Ovary (tissue), 9 donors: ENCODE results near the gene TRIO. TPM values are rescaled to one million over a fixed set of nuclear protein-coding genes. Genes with fewer than 3 reads are reported as not detected.
A peak's percentile ranks its signal among the peaks of the same experiment; 100 is the strongest.

Experiments used
- DNase-seq, 5 donors: peaks; one replicate each; pipeline ENCODE4 v3.0.0-alpha.2; 2019 to 2020
- H3K27ac ChIP-seq, 2 donors: fragments of 200-600 bp; one replicate each; pipeline versions ENCODE4 v1.5.1 to v1.8.0; 2019 to 2022
- H3K27me3 ChIP-seq: fragments of 200-600 bp; one replicate; pipeline ENCODE4 v1.8.0; 2022
- H3K36me3 ChIP-seq: fragments of 200-600 bp; sonication (generic); one replicate; pipeline ENCODE4 v1.5.1; 2019
- H3K4me1 ChIP-seq: one replicate; pipeline ENCODE4 v1.8.1; 2013; ENCODE audit warnings: mild to moderate bottlenecking, moderate library complexity; ENCODE audit not compliant: insufficient read depth
- H3K4me3 ChIP-seq: fragments of 200-600 bp; sonication (generic); one replicate; pipeline ENCODE4 v1.5.1; 2017
- H3K9me3 ChIP-seq, 2 donors: fragments of 200-600 bp in 1 of 2; sonication (generic) in 1 of 2; one replicate each; pipeline versions ENCODE4 v1.5.1 to v1.8.1; 2013 to 2019; ENCODE audit warnings: mild to moderate bottlenecking in 1 of 2, moderate library complexity in 1 of 2
- EP300 ChIP-seq: sonication (generic); formaldehyde crosslinking; IDR thresholded peaks from one replicate; pipeline ENCODE4 v1.6.1; 2017; ENCODE audit warnings: antibody characterized with exemption
- POLR2A ChIP-seq: fragments of 450-650 bp; IDR thresholded peaks from one replicate; pipeline ENCODE4 v1.6.1; 2017; ENCODE audit warnings: antibody characterized with exemption, mild to moderate bottlenecking, moderate library complexity
- WGBS, 3 donors: extraction: QIAGEN DNeasy Blood & Tissue Kit in 1 of 3; methylation state at CpG; one replicate each; pipeline versions ENCODE4 v1.1.5 to v1.1.7; 2013 to 2017; 5-methylcytosine and 5-hydroxymethylcytosine counted together
- intact Hi-C, 4 donors: fragments of 100-400 bp; cut with DNase I; formaldehyde crosslinking; loops; one replicate each; pipeline versions ENCODE4 v1.11.0 to v1.15.1; 2022 to 2023
- polyA plus RNA-seq, 2 donors: library from polyadenylated mRNA; stranded (reverse); fragments of 200-250 nt in 1 of 2; fragments of 350-450 nt in 1 of 2; fragmentation: Illumina TruSeq in 1 of 2; extraction: RNeasy Lipid Tissue Mini Kit (QIAGEN cat#74804) in 1 of 2; gene quantifications; one replicate each; pipeline ENCODE4 v1.2.3, GENCODE V29; 2013 to 2014
- total RNA-seq, 7 donors: library from RNA; depleted of rRNA in 2 of 7; stranded (reverse); fragments of >200 nt in 2 of 7; fragmentation: NEBNext Ultra II Directional in 3 of 7; extraction: Animal tissue kit (Norgen Biotek cat#: 25700) in 3 of 7; gene quantifications; one replicate each; pipeline versions ENCODE4 v1.1.0 to v1.2.4, GENCODE V29; 2016 to 2023
- TF ChIP-seq, protein P1 (sequence below), 3 donors: fragments of 450-650 bp in 2 of 3; fragments of 200-600 bp in 1 of 3; IDR thresholded peaks; one replicate each; pipeline versions ENCODE4 v1.5.1 to v1.8.0; 2016 to 2022; ENCODE audit warnings: antibody characterized with exemption in 3 of 3, mild to moderate bottlenecking in 1 of 3
- donor health status: DM: no; HTN: no; CAD: no; lungs with moderate emphysema.
- donor health status: DM: no; HTN: no; CAD: no.
- donor health status: Bipolar disorder and iron deficiency.
- donor health status: DM: yes; HTN: yes; CAD: no.
- donor health status: DM: no; HTN: no; CAD: no.
- donor health status: DM: yes; HTN: yes; CAD: no.

TRIO gene
- total and polyA plus RNA-seq, 9 donors = 58.4 to 268 (median 125) TPM

DNA sequence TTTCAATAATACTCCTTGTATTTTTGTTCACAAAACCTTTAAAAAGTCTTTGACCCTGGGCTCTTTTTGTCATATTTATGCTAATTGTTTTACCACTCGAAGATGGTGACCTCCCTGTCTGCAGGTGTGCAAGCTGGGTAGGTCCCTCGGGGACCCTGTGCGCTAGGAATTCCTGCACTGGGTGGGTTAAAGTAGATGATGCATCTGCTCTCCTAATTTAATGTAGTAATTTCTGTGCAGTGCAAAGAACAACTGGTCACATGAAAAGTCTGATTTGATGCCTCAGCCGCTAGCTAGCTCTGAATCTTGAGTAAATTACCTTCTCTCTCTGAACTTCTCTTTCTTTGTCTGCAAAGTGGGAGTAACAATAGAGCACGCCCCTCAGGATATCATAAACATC lies 299.4 kb downstream of the TRIO start:
- no peak for DNase-seq
- Histone ChIP-seq H3K4me1 (peaks cover 5% of the 10 kb centered on the region), H3K9me3 (no peaks in the 10 kb centered on the region), H3K27me3 (no peaks in the 10 kb centered on the region), H3K4me3 (peak overlapping the region; percentile 27), H3K36me3 (no peaks in the 10 kb centered on the region), H3K27ac (peak overlapping the region in 1 of 2 donors; percentile 17)
- TF ChIP-seq POLR2A (no peak), EP300 (no peak)
- TF ChIP-seq, protein P1, sequence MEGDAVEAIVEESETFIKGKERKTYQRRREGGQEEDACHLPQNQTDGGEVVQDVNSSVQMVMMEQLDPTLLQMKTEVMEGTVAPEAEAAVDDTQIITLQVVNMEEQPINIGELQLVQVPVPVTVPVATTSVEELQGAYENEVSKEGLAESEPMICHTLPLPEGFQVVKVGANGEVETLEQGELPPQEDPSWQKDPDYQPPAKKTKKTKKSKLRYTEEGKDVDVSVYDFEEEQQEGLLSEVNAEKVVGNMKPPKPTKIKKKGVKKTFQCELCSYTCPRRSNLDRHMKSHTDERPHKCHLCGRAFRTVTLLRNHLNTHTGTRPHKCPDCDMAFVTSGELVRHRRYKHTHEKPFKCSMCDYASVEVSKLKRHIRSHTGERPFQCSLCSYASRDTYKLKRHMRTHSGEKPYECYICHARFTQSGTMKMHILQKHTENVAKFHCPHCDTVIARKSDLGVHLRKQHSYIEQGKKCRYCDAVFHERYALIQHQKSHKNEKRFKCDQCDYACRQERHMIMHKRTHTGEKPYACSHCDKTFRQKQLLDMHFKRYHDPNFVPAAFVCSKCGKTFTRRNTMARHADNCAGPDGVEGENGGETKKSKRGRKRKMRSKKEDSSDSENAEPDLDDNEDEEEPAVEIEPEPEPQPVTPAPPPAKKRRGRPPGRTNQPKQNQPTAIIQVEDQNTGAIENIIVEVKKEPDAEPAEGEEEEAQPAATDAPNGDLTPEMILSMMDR (IDR thresholded peaks at IDR 0.05) = no peak
- intact Hi-C loops = no loop called here
- 39 to 57% (median 46%) methylated on average over 5 of the region's 5 CpGs for WGBS, 3 donors

DNA sequence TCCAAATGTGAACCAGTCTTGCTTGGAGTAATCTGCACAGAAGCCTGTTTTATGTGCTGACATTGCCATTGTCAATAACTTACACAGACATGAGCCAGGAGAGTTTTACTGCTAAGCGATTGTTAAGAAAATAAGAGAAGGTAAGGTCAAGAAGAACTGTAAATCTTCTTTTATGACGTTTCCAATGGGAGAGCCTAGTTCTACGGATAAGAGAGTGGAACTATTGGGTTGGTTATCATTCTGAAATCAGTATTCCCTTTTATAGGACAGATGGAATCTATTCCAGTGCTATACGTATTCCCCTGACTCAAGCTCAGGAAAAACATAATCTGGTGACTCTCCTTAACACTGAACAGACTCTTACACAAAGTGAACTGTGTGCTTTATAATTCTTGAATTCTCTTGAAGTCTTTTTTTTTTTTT lies 300.5 kb downstream of the TRIO start:
- no peaks in the 10 kb centered on the region for H3K27me3 ChIP-seq
- TF ChIP-seq POLR2A = no peak
- TF ChIP-seq, protein P1 (IDR thresholded peaks at IDR 0.05) = no peak
- no peak for TF ChIP-seq EP300
- H3K9me3 ChIP-seq = no peaks in the 10 kb centered on the region
- no peaks in the 10 kb centered on the region for H3K36me3 ChIP-seq
- H3K27ac ChIP-seq = no peak overlapping the region
- intact Hi-C loops = no loop called here
- no peak overlapping the region for H3K4me3 ChIP-seq
- no peak for DNase-seq
- WGBS, 3 donors = 60 to 67% (median 65%) methylated on average over 4 of the region's 4 CpGs
- H3K4me1 ChIP-seq = peaks cover 10% of the 10 kb centered on the region

DNA sequence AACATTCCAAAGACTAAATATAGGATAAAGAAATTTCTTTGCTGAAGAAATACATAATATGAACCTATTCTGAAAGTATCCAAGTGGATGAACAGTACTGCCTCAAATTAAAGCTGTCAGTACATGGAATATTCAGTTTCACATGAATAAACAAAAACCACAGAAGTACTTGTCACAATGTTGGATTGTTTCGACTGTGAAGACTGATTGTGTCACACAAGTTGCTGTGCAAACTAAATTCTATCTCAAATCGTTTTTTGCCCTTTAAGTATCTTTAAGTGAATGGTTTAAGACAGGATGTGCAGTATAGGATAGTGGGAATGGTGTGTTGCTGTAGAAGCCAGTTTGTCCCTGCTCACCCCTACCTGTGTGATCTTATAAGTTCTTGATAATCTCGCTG lies 301.0 kb downstream of the TRIO start:
- TF ChIP-seq EP300 = no peak
- TF ChIP-seq POLR2A = no peak
- 59 to 73% (median 60%) methylated on average over 3 of the region's 3 CpGs for WGBS, 3 donors
- Histone ChIP-seq H3K27me3 (no peaks in the 10 kb centered on the region), H3K9me3 (no peaks in the 10 kb centered on the region), H3K27ac (no peak overlapping the region), H3K36me3 (no peaks in the 10 kb centered on the region), H3K4me1 (peaks cover 13% of the 10 kb centered on the region), H3K4me3 (no peak overlapping the region)
- intact Hi-C loops = no loop called here
- DNase-seq = no peak

DNA sequence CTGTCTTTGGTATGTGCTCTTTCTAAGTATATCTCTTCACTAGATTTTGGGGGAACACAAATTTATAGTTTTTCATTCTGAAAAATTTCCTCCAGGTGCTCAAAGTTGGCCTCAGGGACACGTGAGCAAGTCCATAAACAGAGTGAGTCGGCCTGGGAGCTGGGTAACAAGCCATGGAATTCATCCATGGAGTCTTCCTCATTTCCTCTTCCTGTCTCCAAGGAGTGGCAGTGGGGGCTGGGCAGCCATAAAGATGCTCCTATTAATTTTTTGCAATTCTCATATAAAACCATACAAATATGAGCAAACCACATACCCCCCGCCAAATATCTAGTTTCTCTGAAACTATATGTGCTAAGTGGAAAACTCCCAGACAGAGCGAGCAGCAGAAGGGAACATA lies 301.9 kb downstream of the TRIO start:
- Histone ChIP-seq H3K27me3 (no peaks in the 10 kb centered on the region), H3K4me3 (no peak overlapping the region), H3K9me3 (no peaks in the 10 kb centered on the region), H3K27ac (peak overlapping the region in 1 of 2 donors; percentile 56), H3K36me3 (no peaks in the 10 kb centered on the region), H3K4me1 (peaks cover 16% of the 10 kb centered on the region)
- intact Hi-C loops = no loop called here
- no peak for DNase-seq
- WGBS, 3 donors = 55 to 60% (median 58%) methylated on average over 4 of the region's 4 CpGs
- no peak for TF ChIP-seq POLR2A
- TF ChIP-seq, protein P1 (IDR thresholded peaks at IDR 0.05) = no peak
- TF ChIP-seq EP300 = no peak

DNA sequence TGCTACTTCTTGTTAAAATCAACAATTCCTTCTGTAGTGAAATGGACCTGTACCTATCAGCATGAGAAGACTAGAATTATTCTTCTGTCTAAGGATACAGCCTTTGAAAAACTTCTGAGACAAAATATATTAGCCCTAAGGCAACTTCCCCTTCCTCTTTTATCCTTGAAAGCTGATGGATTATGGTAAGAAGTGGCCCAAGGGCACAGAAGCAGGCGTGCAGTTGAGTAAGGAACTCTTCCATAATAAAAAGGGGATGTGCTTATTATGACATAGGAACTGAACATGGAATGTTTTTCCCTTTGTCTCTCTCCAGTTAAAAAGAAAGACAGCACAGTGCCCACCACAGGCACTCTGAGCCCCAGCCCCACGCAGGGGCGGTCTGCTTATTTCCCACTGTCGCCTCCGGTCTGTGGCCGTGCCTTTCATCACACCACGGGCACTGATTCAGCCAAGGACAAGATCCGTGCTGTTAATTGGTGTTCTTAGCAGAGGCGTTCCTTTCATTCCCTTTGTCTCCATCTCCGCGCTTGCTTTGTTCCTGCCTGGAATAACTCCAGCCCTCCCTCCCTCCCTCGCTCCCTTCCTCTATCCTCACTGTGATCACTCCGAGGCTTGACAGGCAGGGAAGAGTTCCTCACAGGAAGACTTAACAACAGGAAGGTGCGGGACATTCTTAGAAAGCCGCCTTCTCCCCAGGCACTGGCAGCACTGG lies 302.6 kb downstream of the TRIO start:
- Histone ChIP-seq H3K27ac (peak overlapping the region in 1 of 2 donors; percentile 56), H3K27me3 (no peaks in the 10 kb centered on the region), H3K9me3 (no peaks in the 10 kb centered on the region), H3K4me1 (peaks cover 16% of the 10 kb centered on the region), H3K4me3 (no peak overlapping the region), H3K36me3 (no peaks in the 10 kb centered on the region)
- 8 to 15% (median 11%) methylated on average over 15 of the region's 15 CpGs for WGBS, 3 donors
- TF ChIP-seq POLR2A (no peak), EP300 (no peak)
- TF ChIP-seq, protein P1 (IDR thresholded peaks at IDR 0.05) = no peak
- DNase-seq = peak; percentile 39 to 65 (median 54)
- intact Hi-C loops = no loop called here
